Endothelial cell of umbilical vein (primary cell): ENCODE measurements around the gene PTGER2. TPM values are rescaled to one million over a fixed set of nuclear protein-coding genes. Genes with fewer than 3 reads are reported as not detected.

Experiments
- BruUV-seq: library from RNA; stranded (reverse); fragments of 400-500 nt; replicated peaks from 2 replicates; lab custom pipeline; 2021; lab: Mats Ljungman, UMichigan
- CTCF ChIA-PET: fragments of 300-600, 350-600 bp; sonication (Branson Sonifier 250); formaldehyde crosslinking; loops from one replicate; lab custom pipeline; 2021; ENCODE audit warnings: antibody characterized with exemption, inconsistent platforms; lab: Charles Lee
- POLR2A ChIA-PET: fragments of 300-600, 350-600 bp; sonication (Branson Sonifier 250); formaldehyde crosslinking; loops from one replicate; lab custom pipeline; 2021; ENCODE audit warnings: antibody characterized with exemption, inconsistent platforms; lab: Charles Lee
- DNase-seq: peaks from one replicate; pipeline ENCODE4 v3.0.0-alpha.2; 2011; ENCODE audit warnings: low read depth, low spot score
- FAIRE-seq: peaks from 2 replicates; lab custom pipeline; 2011; peaks lifted over from hg19 to GRCh38; lab: Jason Lieb, UNC
- H2AFZ ChIP-seq: 2 replicates; pipeline ENCODE4 v1.6.0; 2012; ENCODE audit warnings: low read depth, low read length, control low read depth, inconsistent platforms
- H3K27ac ChIP-seq: 2 replicates; pipeline ENCODE4 v1.5.1; 2011; ENCODE audit warnings: low read depth, mild to moderate bottlenecking, control low read depth, low read length, moderate library complexity; ENCODE audit not compliant: insufficient read depth
- H3K27me3 ChIP-seq, 2 experiments: 2 replicates each; pipeline versions ENCODE4 v1.6.0 to v1.6.1; 2011; ENCODE audit warnings: low read length in 2 of 2, mixed read lengths in 1 of 2; ENCODE audit not compliant: control insufficient read depth in 2 of 2, insufficient read depth in 2 of 2
- H3K36me3 ChIP-seq, 2 experiments: 2 replicates in 1 of 2; 3 replicates in 1 of 2; pipeline ENCODE4 v1.5.1; 2011; ENCODE audit warnings: low read length in 2 of 2, mild to moderate bottlenecking in 1 of 2, moderate library complexity in 1 of 2; ENCODE audit not compliant: control insufficient read depth in 2 of 2, insufficient read depth in 2 of 2; ENCODE audit errors: extremely low read depth in 1 of 2
- H3K4me1 ChIP-seq: 3 replicates; pipeline ENCODE4 v1.5.1; 2011; ENCODE audit warnings: mild to moderate bottlenecking, low read length; ENCODE audit not compliant: control insufficient read depth, insufficient read depth; ENCODE audit errors: extremely low read depth
- H3K4me2 ChIP-seq: 2 replicates; pipeline ENCODE4 v1.6.1; 2011; ENCODE audit warnings: low read length, control low read depth, mixed read lengths; ENCODE audit not compliant: insufficient read depth
- H3K4me3 ChIP-seq, 3 experiments: fragments of 200-600 bp in 1 of 3; sonication (generic), shearing (Covaris generic) in 1 of 3; replicated peaks in 1 of 3; 2 replicates each; pipeline ENCODE4 v1.5.1; 2011 to 2016; ENCODE audit warnings: control low read depth in 3 of 3, low read length in 3 of 3, mild to moderate bottlenecking in 2 of 3, inconsistent platforms in 1 of 3, low read depth in 1 of 3, moderate library complexity in 1 of 3; ENCODE audit not compliant: insufficient read depth in 1 of 3
- H3K79me2 ChIP-seq: 2 replicates; pipeline ENCODE4 v1.6.0; 2012; ENCODE audit warnings: low read length, inconsistent platforms; ENCODE audit not compliant: control insufficient read depth, insufficient read depth
- H3K9ac ChIP-seq: replicated peaks from 2 replicates; pipeline ENCODE3; 2011; ENCODE audit warnings: low read length, control low read depth; ENCODE audit not compliant: insufficient read depth; ENCODE audit errors: extremely low read depth
- H3K9me1 ChIP-seq: replicated peaks from 3 replicates; pipeline ENCODE4 v1.6.0; 2011; ENCODE audit warnings: mild to moderate bottlenecking, low read length; ENCODE audit not compliant: control insufficient read depth, insufficient read depth; ENCODE audit errors: extremely low read depth
- H3K9me3 ChIP-seq: replicated peaks from 2 replicates; pipeline ENCODE4 v1.5.1; 2012; ENCODE audit warnings: low read length, inconsistent platforms; ENCODE audit not compliant: control insufficient read depth, insufficient read depth
- H4K20me1 ChIP-seq: replicated peaks from 2 replicates; pipeline ENCODE3; 2011; ENCODE audit warnings: mild to moderate bottlenecking, low read length; ENCODE audit not compliant: control insufficient read depth, insufficient read depth; ENCODE audit errors: extremely low read depth
- CTCF ChIP-seq, 2 donors: IDR thresholded peaks; 1 replicate in 1 of 2; 2 replicates in 1 of 2; pipeline ENCODE4 v1.5.1; 2011; ENCODE audit warnings: low read length in 2 of 2, mild to moderate bottlenecking in 2 of 2, moderate library complexity in 2 of 2, control low read depth in 1 of 2, inconsistent platforms in 1 of 2, low read depth in 1 of 2; ENCODE audit not compliant: insufficient read depth in 1 of 2; ENCODE audit errors: extremely low read depth in 1 of 2
- EZH2 ChIP-seq: IDR thresholded peaks from 2 replicates; pipeline ENCODE4 v1.6.1; 2012; ENCODE audit warnings: borderline replicate concordance, low read depth, mild to moderate bottlenecking, moderate library complexity, low read length, inconsistent platforms; ENCODE audit not compliant: severe bottlenecking
- FOS ChIP-seq: IDR thresholded peaks from 2 replicates; pipeline ENCODE4 v1.6.1; 2011; ENCODE audit warnings: mild to moderate bottlenecking, low read length, moderate library complexity, borderline replicate concordance; ENCODE audit not compliant: insufficient read depth
- GATA2 ChIP-seq: IDR thresholded peaks from 2 replicates; pipeline ENCODE4 v1.7.0; 2011; ENCODE audit warnings: low read depth, mild to moderate bottlenecking, moderate library complexity, mixed read lengths, low read length; ENCODE audit not compliant: insufficient read length, insufficient read depth
- MAX ChIP-seq: IDR thresholded peaks from 2 replicates; pipeline ENCODE4 v1.6.1; 2011; ENCODE audit not compliant: insufficient read depth, insufficient read length
- MYC ChIP-seq: IDR thresholded peaks from one replicate; pipeline ENCODE4 v1.6.1; 2011; ENCODE audit warnings: mild to moderate bottlenecking, low read depth, low read length
- POLR2A ChIP-seq: IDR thresholded peaks from 2 replicates; pipeline ENCODE4 v1.6.1; 2012; ENCODE audit warnings: low read depth, mild to moderate bottlenecking, control low read depth, low read length
- POLR2AphosphoS5 ChIP-seq: IDR thresholded peaks from 2 replicates; pipeline ENCODE4 v1.6.1; 2012; ENCODE audit warnings: low read depth, mild to moderate bottlenecking, control low read depth, low read length, moderate library complexity; ENCODE audit not compliant: insufficient read depth
- dilution Hi-C: fragments of 300-500 bp; cut with MboI; formaldehyde crosslinking; loops from one replicate; pipeline ENCODE4 v1.15.0; 2019; ENCODE audit warnings: low sequenced_read_pairs; ENCODE audit not compliant: extremely low pct_ligation_motif_present
- intact Hi-C: fragments of 100-400 bp; cut with micrococcal nuclease; formaldehyde crosslinking; loops from one replicate; pipeline ENCODE4 v1.10.0; 2022
- polyA plus RNA-seq, 4 experiments: library from polyadenylated mRNA; depleted of rRNA in 3 of 4; stranded (reverse) in 3 of 4; unstranded in 1 of 4; fragments of >200 nt; gene quantifications; 2 replicates each; pipeline versions ENCODE4 v1.2.1 to v1.2.3, GENCODE V29; 2011 to 2012; ENCODE audit warnings: missing spikeins in 1 of 4
- total RNA-seq: library from RNA; stranded (reverse); gene quantifications from 2 replicates; pipeline ENCODE4 v1.2.3, GENCODE V29; 2021

PTGER2 gene
- total and polyA plus RNA-seq, 2 donors (not counting 3 experiments of a cell fraction or from before 2014, with no cell fraction given) = not detected

GRCh38 chr14:52303236-52303635 is 10.9 kb upstream of the PTGER2 start:
- Histone ChIP-seq H3K4me3 (no peak overlapping the region), H3K36me3 (no peaks in the 10 kb centered on the region), H4K20me1 (no peaks in the 10 kb centered on the region), H3K27ac (no peak overlapping the region), H3K4me2 (no peak overlapping the region), H3K9me3 (no peaks in the 10 kb centered on the region), H3K9me1 (no peaks in the 10 kb centered on the region), H2AFZ (no peak overlapping the region), H3K79me2 (no peaks in the 10 kb centered on the region), H3K9ac (no peak overlapping the region), H3K27me3 (peaks cover 10 to 26% of the 10 kb centered on the region in 2 experiments), H3K4me1 (no peaks in the 10 kb centered on the region)
- dilution Hi-C loops (no loop called here), intact Hi-C loops (no loop called here)
- DNase-seq (no peak), FAIRE-seq (no peak)
- BruUV-seq = no TSS peak
- ChIA-PET CTCF (interaction anchor here (0.6 kb wide), 1 partner anchor 124 kb away, joined by 4 read pairs; no protein-coding TSS in a partner anchor), POLR2A (no interaction called here)
- TF ChIP-seq MAX (no peak), GATA2 (no peak), MYC (no peak), POLR2AphosphoS5 (no peak), POLR2A (no peak), EZH2 (no peak), FOS (no peak)

- H3K9ac ChIP-seq = no peak overlapping the region
- DNase-seq (no peak), FAIRE-seq (no peak)
- BruUV-seq = no TSS peak
- POLR2A ChIA-PET = no interaction called here
- no peaks in the 10 kb centered on the region for H3K4me1 ChIP-seq
- H3K27ac ChIP-seq = no peak overlapping the region
- H3K4me3 ChIP-seq = no peak overlapping the region
- H3K4me2 ChIP-seq = no peak overlapping the region
- no peaks in the 10 kb centered on the region for H3K79me2 ChIP-seq
- CTCF ChIA-PET = interaction anchor here (0.9 kb wide), 1 partner anchor 750 kb away, joined by 3 read pairs; no protein-coding TSS in a partner anchor
- H3K9me3 ChIP-seq = no peaks in the 10 kb centered on the region
- H3K27me3 ChIP-seq = peaks cover 12 to 26% of the 10 kb centered on the region in 2 experiments
- H3K36me3 ChIP-seq = no peaks in the 10 kb centered on the region
- no peaks in the 10 kb centered on the region for H3K9me1 ChIP-seq
- H4K20me1 ChIP-seq = no peaks in the 10 kb centered on the region
- no peak for TF ChIP-seq GATA2
- TF ChIP-seq POLR2A = no peak
- TF ChIP-seq MYC = no peak
- TF ChIP-seq FOS = no peak
- TF ChIP-seq MAX = no peak
- TF ChIP-seq CTCF (IDR thresholded peaks at IDR 0.05; ENCODE audit: extremely low read depth in 1 of 2, insufficient read depth in 1 of 2, low read depth in 1 of 2, low read length in 2 of 2) = no peak
- no peak for TF ChIP-seq EZH2
- intact Hi-C loops = no loop called here
- dilution Hi-C loops = no loop called here
- H2AFZ ChIP-seq = no peak overlapping the region
Measured at GRCh38 chr14:52304248-52304904, 9.7 kb upstream of the PTGER2 start.
